GM20000 (cell line): Measurements from ENCODE around the gene PRKAG2.
A peak's percentile ranks its signal among the peaks of the same experiment; 100 is the strongest.

Experiments used
- DNase-seq: peaks from one replicate; pipeline ENCODE4 v3.0.0; 2012; ENCODE audit warnings: low spot score
- TF ChIP-seq, protein P1 (sequence below): IDR thresholded peaks from 2 replicates; pipeline ENCODE4 v1.5.1; 2012; ENCODE audit warnings: mild to moderate bottlenecking, control low read depth; ENCODE audit errors: extremely low read depth, missing control alignments

Gene PRKAG2

DNA sequence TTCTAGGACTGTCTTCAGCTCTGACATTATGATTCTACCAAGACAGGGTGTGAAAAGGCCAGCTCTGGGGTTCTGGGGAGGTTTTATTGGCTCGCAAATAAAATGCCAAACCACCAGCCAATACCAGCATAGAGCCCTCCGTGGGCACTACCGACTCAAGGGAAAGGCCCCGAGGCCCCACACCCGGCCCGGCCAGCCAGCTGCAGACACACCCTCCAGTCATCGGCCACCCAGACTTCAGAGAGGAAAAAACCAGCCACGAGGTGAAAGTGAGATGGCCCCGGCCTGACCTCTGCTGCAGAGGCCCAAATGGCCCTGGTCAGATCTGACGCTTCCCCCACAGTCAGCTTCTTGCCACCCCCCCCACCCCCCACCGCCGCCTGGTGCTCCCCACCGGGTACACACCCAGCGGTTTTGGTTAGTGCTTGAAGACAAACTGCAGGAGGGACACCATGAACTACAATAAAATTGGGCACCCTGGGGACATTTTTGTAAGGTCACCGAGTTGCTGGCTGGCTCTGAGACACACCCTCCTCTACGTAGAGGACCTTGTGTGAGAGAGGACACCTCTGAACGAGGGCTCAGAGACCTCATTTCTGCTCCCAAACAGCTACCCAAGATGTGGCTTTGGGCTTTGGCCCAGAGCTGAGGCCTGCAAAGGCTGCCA lies 79.9 kb downstream of the PRKAG2 start:
- no peak for DNase-seq
- TF ChIP-seq, protein P1, sequence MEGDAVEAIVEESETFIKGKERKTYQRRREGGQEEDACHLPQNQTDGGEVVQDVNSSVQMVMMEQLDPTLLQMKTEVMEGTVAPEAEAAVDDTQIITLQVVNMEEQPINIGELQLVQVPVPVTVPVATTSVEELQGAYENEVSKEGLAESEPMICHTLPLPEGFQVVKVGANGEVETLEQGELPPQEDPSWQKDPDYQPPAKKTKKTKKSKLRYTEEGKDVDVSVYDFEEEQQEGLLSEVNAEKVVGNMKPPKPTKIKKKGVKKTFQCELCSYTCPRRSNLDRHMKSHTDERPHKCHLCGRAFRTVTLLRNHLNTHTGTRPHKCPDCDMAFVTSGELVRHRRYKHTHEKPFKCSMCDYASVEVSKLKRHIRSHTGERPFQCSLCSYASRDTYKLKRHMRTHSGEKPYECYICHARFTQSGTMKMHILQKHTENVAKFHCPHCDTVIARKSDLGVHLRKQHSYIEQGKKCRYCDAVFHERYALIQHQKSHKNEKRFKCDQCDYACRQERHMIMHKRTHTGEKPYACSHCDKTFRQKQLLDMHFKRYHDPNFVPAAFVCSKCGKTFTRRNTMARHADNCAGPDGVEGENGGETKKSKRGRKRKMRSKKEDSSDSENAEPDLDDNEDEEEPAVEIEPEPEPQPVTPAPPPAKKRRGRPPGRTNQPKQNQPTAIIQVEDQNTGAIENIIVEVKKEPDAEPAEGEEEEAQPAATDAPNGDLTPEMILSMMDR, result no peak

DNA sequence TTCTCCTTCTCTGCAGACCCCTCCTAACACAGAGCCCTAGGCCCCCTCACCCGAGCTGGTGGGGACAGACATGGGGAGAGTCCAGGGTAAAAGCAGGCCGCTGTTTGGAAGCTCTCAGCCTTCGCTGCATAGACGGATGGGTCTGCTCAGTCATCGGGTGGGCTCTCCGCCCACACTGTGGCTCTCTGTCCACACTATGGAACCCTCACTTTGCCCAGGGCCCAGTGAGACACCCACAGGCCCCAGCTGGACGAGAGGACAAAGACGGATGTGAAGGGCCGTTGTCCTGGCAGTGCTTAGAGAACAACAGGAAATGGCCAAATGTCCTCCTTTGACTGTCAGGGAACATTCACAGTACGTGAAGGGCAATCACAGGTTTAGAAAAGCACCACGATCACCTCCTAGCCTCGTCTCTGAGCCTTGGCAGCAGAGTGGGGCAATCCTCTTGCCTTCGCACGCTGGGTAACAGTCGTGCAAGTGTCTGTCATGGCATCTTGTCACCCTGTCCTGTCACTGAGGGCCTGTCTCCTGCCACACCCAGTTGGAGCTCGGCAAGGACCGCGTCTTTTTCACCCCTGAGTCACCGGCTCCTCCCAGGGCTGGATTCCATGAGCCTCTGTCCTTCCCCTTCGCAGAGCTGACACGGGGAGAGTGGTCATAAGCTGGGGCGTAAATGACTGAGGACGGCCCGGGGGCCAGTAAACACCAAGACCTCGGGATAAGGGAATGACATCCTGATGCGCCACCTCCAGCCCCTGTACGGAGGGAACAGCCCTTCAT lies 80.6 kb downstream of the PRKAG2 start:
- DNase-seq, result no peak
- TF ChIP-seq, protein P1, result no peak

DNA sequence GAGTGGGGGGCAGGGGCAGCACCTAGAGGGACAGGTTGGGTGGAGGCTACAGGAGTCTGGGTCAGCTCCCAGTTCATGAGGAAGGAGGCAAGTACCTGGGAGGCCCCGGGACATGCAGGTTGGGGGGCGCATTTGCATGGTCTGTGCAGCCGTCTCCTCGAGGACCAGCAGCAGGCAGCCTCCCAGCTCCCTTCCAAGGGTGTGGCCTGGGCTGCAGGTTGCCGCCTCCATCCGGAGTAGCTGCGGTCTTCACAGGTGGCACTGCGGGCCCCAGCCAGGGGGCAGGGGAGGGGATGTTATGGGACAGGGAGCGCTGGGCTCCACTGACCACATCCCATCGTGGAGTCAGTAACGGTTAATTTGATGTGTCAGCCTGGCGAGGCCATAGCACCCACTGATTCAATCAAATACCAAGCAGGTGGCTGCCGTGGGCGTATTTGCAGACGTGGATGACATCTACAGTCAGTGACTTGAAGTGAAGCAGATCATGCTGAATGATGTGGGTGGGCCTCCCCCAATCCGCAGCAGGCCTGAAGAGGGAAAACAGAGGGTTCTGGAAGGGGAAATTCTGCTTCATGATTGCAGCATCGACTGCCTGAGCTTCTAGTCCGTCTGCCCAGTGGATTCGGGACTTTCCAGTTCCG lies 81.6 kb downstream of the PRKAG2 start:
- DNase-seq, result peak; percentile 59
- TF ChIP-seq, protein P1, result no peak

DNA sequence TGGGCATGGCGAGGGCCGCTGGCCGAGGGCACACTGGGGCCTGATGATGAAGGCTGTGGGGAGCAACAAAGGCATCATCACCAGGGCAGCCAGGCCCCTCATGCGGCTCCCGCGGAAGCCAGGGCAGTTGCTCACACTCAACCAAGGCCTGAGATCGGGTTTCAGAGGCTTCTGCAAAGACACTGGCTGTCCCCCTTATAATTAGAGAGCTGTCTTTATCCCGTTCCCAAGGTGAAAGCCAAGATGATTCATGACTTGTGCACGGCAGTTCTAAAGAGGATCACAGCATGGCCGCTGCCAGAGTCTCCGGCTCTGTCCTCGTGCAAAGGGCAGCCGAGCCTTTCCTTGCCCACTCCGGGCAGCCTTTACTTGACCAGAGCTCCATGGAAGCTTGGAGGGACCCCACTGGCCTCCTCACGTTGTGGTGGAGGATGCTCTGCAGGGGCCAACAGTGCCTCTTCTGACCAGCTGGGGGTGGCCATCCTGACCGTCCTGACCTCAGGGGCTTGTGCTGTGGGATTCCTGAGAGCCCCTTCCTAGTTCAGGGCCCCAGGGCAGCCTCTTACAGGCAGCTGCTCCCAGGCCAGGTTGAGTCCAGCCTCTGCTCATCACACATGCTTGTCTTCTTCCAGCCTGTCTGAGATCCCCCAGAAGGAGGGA lies 82.3 kb downstream of the PRKAG2 start:
- TF ChIP-seq, protein P1, result no peak
- DNase-seq, result no peak

DNA sequence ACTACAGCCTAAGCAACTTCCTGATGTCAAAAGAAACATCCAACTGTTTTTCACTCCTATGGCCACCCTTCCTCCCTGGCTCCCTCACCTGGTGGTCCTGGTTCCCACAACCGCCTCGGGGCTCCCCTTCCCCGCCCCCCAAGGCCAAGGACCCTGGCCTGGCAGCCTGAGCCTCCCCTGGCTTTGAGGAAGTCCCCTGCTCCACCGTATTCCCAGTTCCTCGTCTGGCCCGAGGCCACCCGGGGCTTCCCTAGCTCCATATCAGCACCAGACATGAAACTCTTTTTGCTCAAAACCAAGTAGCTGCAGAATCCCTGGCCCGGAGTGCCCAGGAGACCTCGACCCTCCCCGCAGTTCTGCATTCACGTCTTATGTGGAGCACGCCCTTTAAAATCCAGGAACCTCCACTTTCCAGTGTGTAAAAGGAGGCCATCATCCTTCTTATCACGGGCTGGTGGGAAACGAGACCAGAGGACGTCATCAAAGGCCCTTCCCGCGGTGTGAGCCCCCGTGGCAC lies 82.9 kb downstream of the PRKAG2 start:
- DNase-seq, result no peak
- TF ChIP-seq, protein P1, result no peak

DNA sequence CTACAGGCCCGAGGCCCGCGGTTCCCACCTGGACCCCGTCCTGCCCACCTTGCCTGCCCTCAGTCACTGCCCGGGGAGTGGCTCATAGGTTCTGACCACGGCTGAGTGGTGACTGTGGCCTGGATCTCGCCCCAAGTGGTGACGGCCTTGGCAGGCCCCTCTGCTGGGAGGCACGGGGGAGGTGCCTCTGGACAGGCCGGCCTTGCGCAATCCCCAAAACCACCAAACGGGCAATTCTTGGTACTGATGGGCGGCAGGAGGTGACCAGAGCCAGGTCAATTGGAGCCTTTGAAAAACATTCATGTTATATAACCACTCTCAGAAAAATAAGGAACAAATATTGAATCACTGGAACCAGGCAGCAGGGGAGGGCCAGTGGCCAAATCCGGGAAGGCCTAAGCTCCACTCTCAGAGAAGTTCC lies 83.4 kb downstream of the PRKAG2 start:
- TF ChIP-seq, protein P1, result no peak
- DNase-seq, result no peak
